Calu3 (cell line): ENCODE data around the gene DENND5B. TPM values are rescaled to one million over a fixed set of nuclear protein-coding genes. Genes with fewer than 3 reads are reported as not detected.
A peak's percentile ranks its signal among the peaks of the same experiment; 100 is the strongest.

Experiments
- BruUV-seq: library from RNA; stranded (reverse); fragments of 400-500 nt; replicated peaks from 2 replicates; lab custom pipeline; 2021; lab: Mats Ljungman, UMichigan
- CTCF ChIA-PET: fragments of 300-600 bp; sonication (Branson Sonifier 250); formaldehyde crosslinking; loops from one replicate; lab custom pipeline; 2022; ENCODE audit warnings: antibody characterized with exemption; lab: Charles Lee
- DNase-seq: peaks from one replicate; pipeline ENCODE4 v3.0.0; 2022
- H3K27ac Mint-ChIP-seq: one replicate; pipeline ENCODE4 v1.8.0; 2022; ENCODE audit warnings: mixed read lengths; ENCODE audit not compliant: unreplicated experiment
- H3K27me3 Mint-ChIP-seq: one replicate; pipeline ENCODE4 v1.8.0; 2022; ENCODE audit warnings: mixed read lengths; ENCODE audit not compliant: unreplicated experiment
- H3K36me3 Mint-ChIP-seq: one replicate; pipeline ENCODE4 v1.8.0; 2022; ENCODE audit warnings: mild to moderate bottlenecking, moderate library complexity, mixed read lengths; ENCODE audit not compliant: insufficient read depth, unreplicated experiment
- H3K4me1 Mint-ChIP-seq: one replicate; pipeline ENCODE4 v1.8.0; 2022; ENCODE audit warnings: mild to moderate bottlenecking, low read depth, mixed read lengths; ENCODE audit not compliant: unreplicated experiment
- H3K4me3 Mint-ChIP-seq: one replicate; pipeline ENCODE4 v1.8.0; 2022; ENCODE audit warnings: mild to moderate bottlenecking, low read depth, moderate library complexity, mixed read lengths; ENCODE audit not compliant: unreplicated experiment
- H3K9me3 Mint-ChIP-seq: one replicate; pipeline ENCODE4 v1.8.0; 2022; ENCODE audit warnings: low read depth, mixed read lengths; ENCODE audit not compliant: unreplicated experiment
- CTCF ChIP-seq: fragments of 200-600 bp; IDR thresholded peaks from one replicate; pipeline ENCODE4 v1.8.0; 2022; ENCODE audit warnings: antibody characterized with exemption; ENCODE audit not compliant: unreplicated experiment
- intact Hi-C: fragments of 100-400 bp; cut with micrococcal nuclease; formaldehyde crosslinking; loops from one replicate; pipeline ENCODE4 v1.10.0; 2022; ENCODE audit not compliant: unreplicated experiment
- total RNA-seq: library from RNA; stranded (reverse); gene quantifications from 2 replicates; pipeline ENCODE4 v1.2.3, GENCODE V29; 2022

DENND5B gene
- total RNA-seq, 1 experiment from 2014 or later, result 10.2 TPM

- no peaks in the 10 kb centered on the region for H3K9me3 Mint-ChIP-seq
- H3K36me3 Mint-ChIP-seq, result no peaks in the 10 kb centered on the region
- no TSS peak for BruUV-seq
- DNase-seq, result no peak
- no peak for TF ChIP-seq CTCF
- H3K4me1 Mint-ChIP-seq, result peaks cover 24% of the 10 kb centered on the region
- CTCF ChIA-PET, result interaction anchor here (0.6 kb wide), 1 partner anchor 34 kb away, joined by 4 read pairs; no protein-coding TSS in a partner anchor
- intact Hi-C loops, result no loop called here
- no peaks in the 10 kb centered on the region for H3K27me3 Mint-ChIP-seq
- no peak overlapping the region for H3K27ac Mint-ChIP-seq
- no peak overlapping the region for H3K4me3 Mint-ChIP-seq
Observed at GRCh38 chr12:31369712-31370521, 221.0 kb downstream of the DENND5B start.

- intact Hi-C loops, result no loop called here
- no peak for TF ChIP-seq CTCF
- no peak overlapping the region for H3K27ac Mint-ChIP-seq
- no peak overlapping the region for H3K4me3 Mint-ChIP-seq
- H3K4me1 Mint-ChIP-seq, result peaks cover 24% of the 10 kb centered on the region
- H3K9me3 Mint-ChIP-seq, result no peaks in the 10 kb centered on the region
- no TSS peak for BruUV-seq
- CTCF ChIA-PET, result no interaction called here
- H3K27me3 Mint-ChIP-seq, result no peaks in the 10 kb centered on the region
- H3K36me3 Mint-ChIP-seq, result no peaks in the 10 kb centered on the region
- DNase-seq, result peak; percentile 2
Observed at GRCh38 chr12:31368666-31369361, 222.1 kb downstream of the DENND5B start.

- Mint-ChIP-seq H3K27me3 (no peaks in the 10 kb centered on the region), H3K36me3 (peaks cover 9% of the 10 kb centered on the region), H3K4me3 (no peak overlapping the region), H3K4me1 (peaks cover 37% of the 10 kb centered on the region), H3K9me3 (no peaks in the 10 kb centered on the region), H3K27ac (no peak overlapping the region)
- TF ChIP-seq CTCF, result no peak
- CTCF ChIA-PET, result no interaction called here
- no TSS peak for BruUV-seq
- intact Hi-C loops, result no loop called here
- no peak for DNase-seq
Observed at GRCh38 chr12:31366104-31366621, 224.8 kb downstream of the DENND5B start.

- peaks cover 9% of the 10 kb centered on the region for H3K36me3 Mint-ChIP-seq
- no TSS peak for BruUV-seq
- no peak overlapping the region for H3K4me3 Mint-ChIP-seq
- CTCF ChIA-PET, result interaction anchor here (0.5 to 2.6 kb wide), 4 partner anchors 26 to 1223 kb away, joined by 3 to 9 read pairs (median 4); no protein-coding TSS in a partner anchor
- H3K27ac Mint-ChIP-seq, result no peak overlapping the region
- no peaks in the 10 kb centered on the region for H3K9me3 Mint-ChIP-seq
- no peak for TF ChIP-seq CTCF
- intact Hi-C loops, result loop anchor here (1.0 to 5.0 kb wide), 3 partner anchors 37 to 113 kb away; partner anchors contain the start of gene SINHCAF
- H3K4me1 Mint-ChIP-seq, result peaks cover 23% of the 10 kb centered on the region
- no peak for DNase-seq
- H3K27me3 Mint-ChIP-seq, result no peaks in the 10 kb centered on the region
Observed at GRCh38 chr12:31363831-31364230, 227.1 kb downstream of the DENND5B start.
